ENCODE measurements around the gene IL17D.

IL17D gene

DNA sequence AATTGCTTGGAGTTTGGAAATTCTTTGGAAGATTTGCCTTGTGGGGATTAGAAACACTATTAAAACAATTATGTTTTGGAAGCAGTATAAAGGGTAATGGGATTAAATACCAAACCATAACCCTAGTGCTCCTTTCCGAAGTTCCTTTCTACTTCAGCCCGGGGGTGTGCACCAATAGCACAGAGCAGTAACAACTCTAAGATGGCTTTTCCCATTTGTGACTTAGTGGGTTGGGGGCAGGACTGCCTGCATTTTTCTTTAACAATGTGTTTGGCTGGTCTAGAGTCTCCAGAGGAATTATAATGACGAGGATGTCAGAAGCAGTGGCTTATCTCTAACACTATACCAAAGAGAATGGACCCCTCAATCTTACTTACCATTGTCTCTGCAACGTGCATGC, 11.9 kb upstream of the IL17D start:
- Histone ChIP-seq H3K4me1 (ENCODE audit: control insufficient read depth, insufficient read depth, low read length, unreplicated experiment) (no peaks in the 10 kb centered on the region), H3K27me3 (ENCODE audit: insufficient read depth, low read length) (no peaks in the 10 kb centered on the region), H3K79me2 (ENCODE audit: control insufficient read depth, insufficient read depth, low read length, unreplicated experiment) (no peaks in the 10 kb centered on the region), H3K36me3 (ENCODE audit: insufficient read depth, low read length) (no peaks in the 10 kb centered on the region), H2AFZ (ENCODE audit: low read length, unreplicated experiment) (no peak overlapping the region), H3K27ac (ENCODE audit: low read depth, low read length) (no peak overlapping the region), H3K4me3 (ENCODE audit: low read depth, low read length) (no peak overlapping the region)

- Histone ChIP-seq H3K4me1 (ENCODE audit: control insufficient read depth, insufficient read depth, low read length, unreplicated experiment) (no peaks in the 10 kb centered on the region), H3K4me3 (ENCODE audit: low read depth, low read length) (no peak overlapping the region), H3K79me2 (ENCODE audit: control insufficient read depth, insufficient read depth, low read length, unreplicated experiment) (no peaks in the 10 kb centered on the region), H2AFZ (ENCODE audit: low read length, unreplicated experiment) (no peak overlapping the region), H3K27me3 (ENCODE audit: insufficient read depth, low read length) (no peaks in the 10 kb centered on the region), H3K36me3 (ENCODE audit: insufficient read depth, low read length) (no peaks in the 10 kb centered on the region), H3K27ac (ENCODE audit: low read depth, low read length) (no peak overlapping the region)
Observed at GRCh38 chr13:20696073-20696472, 7.4 kb upstream of the IL17D start.

GRCh38 chr13:20699715-20700114, 3.8 kb upstream of the IL17D start:
- H3K79me2 ChIP-seq (ENCODE audit: control insufficient read depth, insufficient read depth, low read length, unreplicated experiment) = no peaks in the 10 kb centered on the region

DNA sequence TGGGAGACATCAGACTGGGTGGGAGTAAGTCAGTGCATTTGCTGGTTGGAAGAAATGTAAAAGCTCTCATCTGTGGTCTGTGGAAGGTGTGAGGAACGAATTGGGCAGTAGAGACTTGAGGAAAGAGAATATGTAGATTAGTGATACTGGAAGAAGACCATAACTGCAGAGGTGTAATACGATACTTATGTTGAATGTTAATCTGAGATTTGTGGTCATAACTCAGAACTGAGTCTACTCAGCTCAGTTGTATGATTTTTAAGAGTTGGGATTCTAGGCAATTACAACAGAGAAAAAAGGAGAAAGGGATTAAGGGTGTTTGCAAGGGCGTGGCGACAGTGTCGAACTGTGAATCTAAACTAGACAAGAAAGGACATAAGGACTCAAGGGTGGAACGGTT, 3.2 kb upstream of the IL17D start:
- no peak overlapping the region for H2AFZ ChIP-seq (ENCODE audit: low read length, unreplicated experiment)
- no peaks in the 10 kb centered on the region for H3K27me3 ChIP-seq (ENCODE audit: insufficient read depth, low read length)
- H3K4me1 ChIP-seq (ENCODE audit: control insufficient read depth, insufficient read depth, low read length, unreplicated experiment) = no peaks in the 10 kb centered on the region
- no peak overlapping the region for H3K27ac ChIP-seq (ENCODE audit: low read depth, low read length)
- no peaks in the 10 kb centered on the region for H3K79me2 ChIP-seq (ENCODE audit: control insufficient read depth, insufficient read depth, low read length, unreplicated experiment)
- no peaks in the 10 kb centered on the region for H3K36me3 ChIP-seq (ENCODE audit: insufficient read depth, low read length)
- H3K4me3 ChIP-seq (ENCODE audit: low read depth, low read length) = no peak overlapping the region

More at GRCh38 chr13:20699715-20700114, 3.8 kb upstream of the IL17D start:
- H3K4me3 ChIP-seq (ENCODE audit: low read depth, low read length) = no peak overlapping the region
- no peaks in the 10 kb centered on the region for H3K27me3 ChIP-seq (ENCODE audit: insufficient read depth, low read length)
- no peaks in the 10 kb centered on the region for H3K4me1 ChIP-seq (ENCODE audit: control insufficient read depth, insufficient read depth, low read length, unreplicated experiment)
- H3K36me3 ChIP-seq (ENCODE audit: insufficient read depth, low read length) = no peaks in the 10 kb centered on the region
- H3K27ac ChIP-seq (ENCODE audit: low read depth, low read length) = no peak overlapping the region
- no peak overlapping the region for H2AFZ ChIP-seq (ENCODE audit: low read length, unreplicated experiment)

DNA sequence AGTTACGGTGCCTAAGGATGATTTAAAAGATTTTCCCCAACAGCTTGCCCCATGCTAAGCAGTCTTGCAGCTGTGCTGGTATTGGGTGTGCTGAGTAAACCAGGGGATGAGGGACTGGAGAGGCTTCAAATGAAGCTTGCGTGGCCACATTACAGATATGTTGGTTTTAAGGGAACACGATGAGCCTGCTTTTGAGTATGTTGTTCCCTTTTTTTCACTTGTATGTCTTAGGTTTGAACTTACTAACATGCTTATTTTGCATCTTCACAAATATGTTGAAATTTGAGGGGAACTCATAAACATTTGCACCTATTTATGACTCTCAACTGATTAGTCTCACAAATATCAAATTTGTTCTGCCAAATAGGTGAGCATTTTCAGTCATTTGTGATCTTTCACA, 2.0 kb upstream of the IL17D start:
- Histone ChIP-seq H3K27ac (ENCODE audit: low read depth, low read length) (no peak overlapping the region), H3K36me3 (ENCODE audit: insufficient read depth, low read length) (no peaks in the 10 kb centered on the region), H2AFZ (ENCODE audit: low read length, unreplicated experiment) (no peak overlapping the region), H3K79me2 (ENCODE audit: control insufficient read depth, insufficient read depth, low read length, unreplicated experiment) (no peaks in the 10 kb centered on the region), H3K4me1 (ENCODE audit: control insufficient read depth, insufficient read depth, low read length, unreplicated experiment) (no peaks in the 10 kb centered on the region), H3K27me3 (ENCODE audit: insufficient read depth, low read length) (no peaks in the 10 kb centered on the region), H3K4me3 (ENCODE audit: low read depth, low read length) (no peak overlapping the region)

- Histone ChIP-seq H3K4me3 (ENCODE audit: low read depth, low read length) (peak overlapping the region; percentile 95), H3K27ac (ENCODE audit: low read depth, low read length) (no peak overlapping the region), H3K79me2 (ENCODE audit: control insufficient read depth, insufficient read depth, low read length, unreplicated experiment) (no peaks in the 10 kb centered on the region), H3K27me3 (ENCODE audit: insufficient read depth, low read length) (no peaks in the 10 kb centered on the region), H2AFZ (ENCODE audit: low read length, unreplicated experiment) (peak overlapping the region; percentile 76), H3K4me1 (ENCODE audit: control insufficient read depth, insufficient read depth, low read length, unreplicated experiment) (no peaks in the 10 kb centered on the region), H3K36me3 (ENCODE audit: insufficient read depth, low read length) (no peaks in the 10 kb centered on the region)
Observed at GRCh38 chr13:20702530-20702914, 977 bp upstream of the IL17D start.

GRCh38 chr13:20703780-20704458, 420 bp downstream of the IL17D start:
- H3K4me1 ChIP-seq (ENCODE audit: control insufficient read depth, insufficient read depth, low read length, unreplicated experiment) = peaks cover 6% of the 10 kb centered on the region
- H3K27me3 ChIP-seq (ENCODE audit: insufficient read depth, low read length) = no peaks in the 10 kb centered on the region
- H2AFZ ChIP-seq (ENCODE audit: low read length, unreplicated experiment) = peak overlapping the region; percentile 34
- H3K4me3 ChIP-seq (ENCODE audit: low read depth, low read length) = peak overlapping the region; percentile 74
- no peaks in the 10 kb centered on the region for H3K36me3 ChIP-seq (ENCODE audit: insufficient read depth, low read length)
- H3K79me2 ChIP-seq (ENCODE audit: control insufficient read depth, insufficient read depth, low read length, unreplicated experiment) = no peaks in the 10 kb centered on the region
- no peak overlapping the region for H3K27ac ChIP-seq (ENCODE audit: low read depth, low read length)

DNA sequence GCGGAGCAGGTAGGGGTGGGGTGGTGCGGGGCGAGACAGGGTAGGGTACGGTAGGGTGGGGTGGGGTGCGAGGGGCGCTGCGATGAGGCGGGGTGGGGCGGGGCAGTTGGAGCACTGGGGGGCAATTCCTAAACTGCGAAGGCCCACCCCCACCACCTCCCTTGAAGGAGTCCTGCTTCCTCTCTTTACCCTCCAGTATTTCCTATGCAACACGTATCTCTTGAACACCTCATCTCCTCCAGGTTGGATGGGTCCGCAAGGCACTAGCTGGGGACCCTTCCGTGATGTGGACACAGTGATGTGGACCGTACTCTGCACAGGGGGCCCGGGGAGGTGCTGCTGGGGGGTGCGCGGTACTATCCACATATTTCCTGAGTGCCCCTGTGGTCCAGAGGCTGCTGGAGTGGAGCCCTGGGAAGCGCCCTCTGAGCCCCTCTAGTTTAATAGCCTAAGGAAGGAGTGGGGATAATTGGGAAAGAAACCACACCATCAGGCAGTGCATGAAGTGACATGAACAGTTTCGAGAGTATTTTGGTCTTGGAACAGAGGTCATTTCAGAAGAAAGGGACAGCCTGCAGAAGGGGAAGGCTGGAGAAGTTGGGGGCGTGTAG, 1.1 kb downstream of the IL17D start:
- Histone ChIP-seq H3K27me3 (ENCODE audit: insufficient read depth, low read length) (no peaks in the 10 kb centered on the region), H3K36me3 (ENCODE audit: insufficient read depth, low read length) (no peaks in the 10 kb centered on the region), H3K4me1 (ENCODE audit: control insufficient read depth, insufficient read depth, low read length, unreplicated experiment) (peaks cover 12% of the 10 kb centered on the region), H3K79me2 (ENCODE audit: control insufficient read depth, insufficient read depth, low read length, unreplicated experiment) (no peaks in the 10 kb centered on the region), H3K27ac (ENCODE audit: low read depth, low read length) (no peak overlapping the region), H3K4me3 (ENCODE audit: low read depth, low read length) (no peak overlapping the region; the same call in 1 of the 2 replicates), H2AFZ (ENCODE audit: low read length, unreplicated experiment) (no peak overlapping the region)

DNA sequence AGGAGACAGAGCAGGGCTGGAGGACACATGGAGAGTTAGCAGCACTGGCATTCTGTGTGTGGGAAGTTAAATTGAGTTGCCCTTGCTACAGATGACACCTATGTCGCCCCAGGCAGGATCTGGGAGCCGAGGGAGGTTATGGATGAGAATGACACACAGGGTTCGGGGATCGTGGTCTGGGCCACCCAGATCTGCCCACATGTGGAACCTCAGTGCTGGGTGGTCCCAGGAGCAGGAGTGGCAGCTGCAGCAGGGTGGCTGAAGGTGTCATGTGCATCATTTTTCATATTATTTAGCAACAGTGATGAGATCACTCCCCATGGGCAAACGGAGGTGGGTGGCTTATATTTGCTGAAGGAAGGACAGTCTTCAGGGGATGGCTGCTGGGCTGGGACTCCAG, 3.2 kb downstream of the IL17D start:
- Histone ChIP-seq H2AFZ (ENCODE audit: low read length, unreplicated experiment) (no peak overlapping the region), H3K27ac (ENCODE audit: low read depth, low read length) (no peak overlapping the region), H3K27me3 (ENCODE audit: insufficient read depth, low read length) (no peaks in the 10 kb centered on the region), H3K79me2 (ENCODE audit: control insufficient read depth, insufficient read depth, low read length, unreplicated experiment) (no peaks in the 10 kb centered on the region), H3K4me1 (ENCODE audit: control insufficient read depth, insufficient read depth, low read length, unreplicated experiment) (peaks cover 23% of the 10 kb centered on the region), H3K36me3 (ENCODE audit: insufficient read depth, low read length) (no peaks in the 10 kb centered on the region), H3K4me3 (ENCODE audit: low read depth, low read length) (no peak overlapping the region)

- peaks cover 27% of the 10 kb centered on the region for H3K4me1 ChIP-seq (ENCODE audit: control insufficient read depth, insufficient read depth, low read length, unreplicated experiment)
- no peaks in the 10 kb centered on the region for H3K79me2 ChIP-seq (ENCODE audit: control insufficient read depth, insufficient read depth, low read length, unreplicated experiment)
- no peak overlapping the region for H2AFZ ChIP-seq (ENCODE audit: low read length, unreplicated experiment)
- no peaks in the 10 kb centered on the region for H3K36me3 ChIP-seq (ENCODE audit: insufficient read depth, low read length)
- no peaks in the 10 kb centered on the region for H3K27me3 ChIP-seq (ENCODE audit: insufficient read depth, low read length)
- peak overlapping the region; percentile 77 for H3K27ac ChIP-seq (ENCODE audit: low read depth, low read length)
- no peak overlapping the region for H3K4me3 ChIP-seq (ENCODE audit: low read depth, low read length)
Observed at GRCh38 chr13:20708216-20708615, 4.7 kb downstream of the IL17D start.

DNA sequence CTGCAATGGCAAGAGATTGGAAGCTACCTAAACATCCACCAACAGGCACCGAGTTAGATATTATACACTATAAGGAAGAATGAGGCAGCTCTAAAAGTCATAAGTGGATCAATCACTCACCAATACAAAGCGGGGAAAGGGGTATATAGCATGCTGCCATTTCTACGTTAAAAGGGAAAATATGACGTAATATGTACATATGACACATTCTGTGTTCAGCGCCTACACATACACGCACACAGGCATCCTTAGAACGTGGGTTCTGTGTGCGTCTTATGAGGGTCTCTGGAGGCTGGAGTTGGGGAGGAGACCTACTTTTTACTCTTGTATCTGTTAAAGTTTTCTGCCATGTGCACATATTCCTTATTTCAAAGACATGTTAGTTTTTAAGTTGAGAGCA, 5.9 kb downstream of the IL17D start:
- peak overlapping the region; percentile 92 for H3K27ac ChIP-seq (ENCODE audit: low read depth, low read length)
- H3K36me3 ChIP-seq (ENCODE audit: insufficient read depth, low read length) = no peaks in the 10 kb centered on the region
- H2AFZ ChIP-seq (ENCODE audit: low read length, unreplicated experiment) = peak overlapping the region; percentile 83
- peak overlapping the region; percentile 23; the same call in 1 of the 2 replicates for H3K4me3 ChIP-seq (ENCODE audit: low read depth, low read length)
- H3K27me3 ChIP-seq (ENCODE audit: insufficient read depth, low read length) = no peaks in the 10 kb centered on the region
- no peaks in the 10 kb centered on the region for H3K79me2 ChIP-seq (ENCODE audit: control insufficient read depth, insufficient read depth, low read length, unreplicated experiment)
- peaks cover 39% of the 10 kb centered on the region for H3K4me1 ChIP-seq (ENCODE audit: control insufficient read depth, insufficient read depth, low read length, unreplicated experiment)

All from ACC112 (cell line).